GM18505 (cell line): ENCODE data around the gene NKX1-2.

Source experiments
- ATAC-seq: cut with Tn5 transposase; IDR thresholded peaks from one replicate; pipeline ENCODE4 v1.9.1; 2021; ENCODE audit not compliant: unreplicated experiment
- POLR2A ChIP-seq: IDR thresholded peaks from 4 replicates; pipeline ENCODE4 v1.6.1; 2011; ENCODE audit warnings: borderline replicate concordance; ENCODE audit not compliant: insufficient read depth, insufficient read length; ENCODE audit errors: extremely low read depth

The NKX1-2 gene

GRCh38 chr10:124469956-124470484 is 20.2 kb upstream of the NKX1-2 start:
- TF ChIP-seq POLR2A = no peak
- ATAC-seq = no peak

GRCh38 chr10:124468624-124469023 is 18.8 kb upstream of the NKX1-2 start:
- no peak for ATAC-seq
- no peak for TF ChIP-seq POLR2A

- no peak for ATAC-seq
- no peak for TF ChIP-seq POLR2A
These were observed 17.3 kb upstream of the NKX1-2 start for GRCh38 chr10:124467165-124467564.

- ATAC-seq = no peak
- TF ChIP-seq POLR2A = no peak
These were observed 16.1 kb upstream of the NKX1-2 start for GRCh38 chr10:124465777-124466488.

- TF ChIP-seq POLR2A = no peak
- ATAC-seq = no peak
These were observed 15.4 kb upstream of the NKX1-2 start for GRCh38 chr10:124465003-124465776.

- TF ChIP-seq POLR2A = no peak
- ATAC-seq = no peak
These were observed 14.5 kb upstream of the NKX1-2 start for GRCh38 chr10:124464028-124464965.

- TF ChIP-seq POLR2A = no peak
- ATAC-seq = no peak
These were observed 12.5 kb upstream of the NKX1-2 start for GRCh38 chr10:124462348-124462695.

GRCh38 chr10:124461642-124462347 is 12.0 kb upstream of the NKX1-2 start, which contains the start of gene LHPP:
Gene LHPP, plus strand, starts transcription at chr10:124461823. Its CDS starts 40 bp downstream, at chr10:124461863.
- peak; percentile 41 for TF ChIP-seq POLR2A
- peak; percentile 97 for ATAC-seq

GRCh38 chr10:124460144-124460543 is 10.3 kb upstream of the NKX1-2 start:
- no peak for ATAC-seq
- TF ChIP-seq POLR2A = no peak

- no peak for TF ChIP-seq POLR2A
- no peak for ATAC-seq
These were observed 9.6 kb upstream of the NKX1-2 start for GRCh38 chr10:124459395-124459794.

GRCh38 chr10:124458889-124459288 is 9.1 kb upstream of the NKX1-2 start:
- ATAC-seq = no peak

GRCh38 chr10:124458473-124458872 is 8.6 kb upstream of the NKX1-2 start:
- TF ChIP-seq POLR2A = no peak
- no peak for ATAC-seq

More at GRCh38 chr10:124458889-124459288, 9.1 kb upstream of the NKX1-2 start:
- TF ChIP-seq POLR2A = no peak

GRCh38 chr10:124455441-124455840 is 5.6 kb upstream of the NKX1-2 start:
- no peak for ATAC-seq

More at GRCh38 chr10:124455441-124455840, 5.6 kb upstream of the NKX1-2 start:
- TF ChIP-seq POLR2A = no peak
